Esophagus squamous epithelium (tissue), 5 donors: Measurements from ENCODE around the gene UBAP1L. TPM values are rescaled to one million over a fixed set of nuclear protein-coding genes. Genes with fewer than 3 reads are reported as not detected.
"Not testable (repeated sequence)": the region's sequence is repeated elsewhere in the genome, so short reads cannot be mapped to it uniquely, and the experiment has no call there.

Experiments
- DNase-seq: peaks from one replicate; lab custom pipeline; 2025; lab: John Stamatoyannopoulos, UW
- H3K27ac ChIP-seq, 4 donors: fragments of 200-600 bp; sonication (generic); one replicate each; pipeline ENCODE4 v1.5.1; 2016 to 2019; ENCODE audit warnings: mild to moderate bottlenecking in 1 of 4
- H3K27me3 ChIP-seq, 4 donors: fragments of 200-600 bp; sonication (generic); 1 replicate in 3 of 4; 2 replicates in 1 of 4; pipeline versions ENCODE4 v1.5.1 to v1.6.0; 2017 to 2021; ENCODE audit warnings: antibody characterized with exemption in 1 of 4
- H3K36me3 ChIP-seq, 3 donors: fragments of 200-600 bp; sonication (generic); one replicate each; pipeline ENCODE4 v1.5.1; 2016 to 2019
- H3K4me1 ChIP-seq, 3 donors: fragments of 200-600 bp; sonication (generic); one replicate each; pipeline ENCODE4 v1.5.1; 2017 to 2019
- H3K4me3 ChIP-seq, 4 donors: fragments of 200-600 bp; sonication (generic); 1 replicate in 3 of 4; 2 replicates in 1 of 4; pipeline ENCODE4 v1.5.1; 2016 to 2019; ENCODE audit warnings: mild to moderate bottlenecking in 2 of 4, moderate library complexity in 1 of 4
- H3K9me3 ChIP-seq, 3 donors: fragments of 200-600 bp; sonication (generic); one replicate each; pipeline ENCODE4 v1.5.1; 2016 to 2019
- POLR2A ChIP-seq, 4 donors: fragments of 450-650 bp; IDR thresholded peaks; one replicate each; pipeline ENCODE4 v1.6.1; 2017; ENCODE audit warnings: antibody characterized with exemption in 4 of 4, mild to moderate bottlenecking in 4 of 4, moderate library complexity in 3 of 4
- WGBS, 2 donors: methylation state at CpG; one replicate each; pipeline ENCODE4 v1.1.5; 2018; 5-methylcytosine and 5-hydroxymethylcytosine counted together
- intact Hi-C: fragments of 100-400 bp; cut with DNase I; formaldehyde crosslinking; loops from one replicate; pipeline ENCODE4 v1.15.0; 2022
- total RNA-seq, 4 donors: library from RNA; depleted of rRNA; stranded (reverse); fragments of >200 nt; gene quantifications; one replicate each; pipeline ENCODE4 v1.1.0, GENCODE V29; 2016
- TF ChIP-seq, protein P1 (sequence below), 6 experiments: fragments of 450-650 bp in 4 of 6; fragments of 200-600 bp in 2 of 6; sonication (generic) in 2 of 6; IDR thresholded peaks; one replicate each; pipeline ENCODE4 v1.5.1; 2016 to 2019; ENCODE audit warnings: antibody characterized with exemption in 6 of 6, mild to moderate bottlenecking in 4 of 6, moderate library complexity in 4 of 6
- donor health status: DM: yes; HTN: yes; CAD: no.

The UBAP1L gene
- total RNA-seq, 4 donors from 2014 or later, result 1.6 to 6.3 (median 2.0) TPM

DNA sequence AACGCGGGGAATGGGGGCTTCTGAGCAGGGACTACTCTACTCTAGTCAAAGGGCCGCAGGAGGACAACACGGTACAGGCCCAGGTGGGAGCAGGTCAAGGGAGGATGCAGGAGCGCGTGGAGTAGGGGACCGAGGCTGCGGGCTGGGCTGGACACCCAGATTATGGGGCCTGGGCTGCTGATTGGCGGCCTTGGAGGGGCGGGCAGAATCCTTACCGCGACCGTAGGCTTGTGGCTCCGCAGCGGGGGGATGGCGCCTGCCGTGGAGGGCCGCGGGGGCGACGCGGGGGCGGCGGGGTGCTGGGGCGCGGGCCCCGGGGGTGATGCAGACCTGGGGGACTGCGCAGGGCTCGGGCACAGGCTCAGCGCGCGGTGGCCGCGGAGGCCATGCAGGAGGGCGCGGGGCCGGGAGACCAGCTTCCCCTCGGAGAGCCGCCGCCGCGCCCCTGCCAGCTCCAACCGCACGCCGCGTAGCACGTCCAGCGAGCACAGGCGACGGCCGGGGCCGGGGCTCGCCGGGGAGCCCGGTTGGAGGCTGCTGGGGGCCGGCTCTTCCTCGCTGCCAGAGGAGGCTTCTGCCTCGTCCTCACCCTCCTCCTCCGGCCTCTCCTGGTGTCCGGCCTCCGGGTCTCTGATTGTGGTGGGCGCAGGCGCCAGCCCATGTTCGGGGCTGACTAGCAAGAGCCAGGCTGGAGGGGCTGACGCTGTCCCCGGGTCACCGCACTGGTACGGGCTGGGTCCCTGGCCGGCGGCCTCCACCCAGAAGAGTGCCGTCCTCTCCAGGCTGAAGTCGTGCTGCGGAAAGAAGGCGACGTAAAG, 12.9 kb downstream of the UBAP1L start:
- Histone ChIP-seq H3K4me3 (no peak overlapping the region), H3K36me3 (peaks cover 0 to 79% (median 13%) of the 10 kb centered on the region in 3 donors), H3K9me3 (no peaks in the 10 kb centered on the region), H3K27me3 (no peaks in the 10 kb centered on the region), H3K27ac (peak overlapping the region in 3 of 4 donors; percentile 67 to 72 (median 67)), H3K4me1 (peaks cover 12 to 33% (median 14%) of the 10 kb centered on the region in 3 donors)
- WGBS, 2 donors, result 83 to 85% methylated on average over 11 to 21 of the region's 75 CpGs
- TF ChIP-seq POLR2A (IDR thresholded peaks at IDR 0.05), result no peak
- TF ChIP-seq, protein P1, sequence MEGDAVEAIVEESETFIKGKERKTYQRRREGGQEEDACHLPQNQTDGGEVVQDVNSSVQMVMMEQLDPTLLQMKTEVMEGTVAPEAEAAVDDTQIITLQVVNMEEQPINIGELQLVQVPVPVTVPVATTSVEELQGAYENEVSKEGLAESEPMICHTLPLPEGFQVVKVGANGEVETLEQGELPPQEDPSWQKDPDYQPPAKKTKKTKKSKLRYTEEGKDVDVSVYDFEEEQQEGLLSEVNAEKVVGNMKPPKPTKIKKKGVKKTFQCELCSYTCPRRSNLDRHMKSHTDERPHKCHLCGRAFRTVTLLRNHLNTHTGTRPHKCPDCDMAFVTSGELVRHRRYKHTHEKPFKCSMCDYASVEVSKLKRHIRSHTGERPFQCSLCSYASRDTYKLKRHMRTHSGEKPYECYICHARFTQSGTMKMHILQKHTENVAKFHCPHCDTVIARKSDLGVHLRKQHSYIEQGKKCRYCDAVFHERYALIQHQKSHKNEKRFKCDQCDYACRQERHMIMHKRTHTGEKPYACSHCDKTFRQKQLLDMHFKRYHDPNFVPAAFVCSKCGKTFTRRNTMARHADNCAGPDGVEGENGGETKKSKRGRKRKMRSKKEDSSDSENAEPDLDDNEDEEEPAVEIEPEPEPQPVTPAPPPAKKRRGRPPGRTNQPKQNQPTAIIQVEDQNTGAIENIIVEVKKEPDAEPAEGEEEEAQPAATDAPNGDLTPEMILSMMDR (IDR thresholded peaks at IDR 0.05), result no peak
- intact Hi-C loops, result no loop called here
- no peak for DNase-seq

GRCh38 chr15:65101411-65101890, 13.5 kb downstream of the UBAP1L start:
- peaks cover 12 to 33% (median 14%) of the 10 kb centered on the region in 3 donors for H3K4me1 ChIP-seq
- no peak for TF ChIP-seq POLR2A (IDR thresholded peaks at IDR 0.05)
- TF ChIP-seq, protein P1 (IDR thresholded peaks at IDR 0.05), result peak; percentile 47 to 86 (median 75)
- intact Hi-C loops, result no loop called here
- WGBS, 2 donors, result 16 to 37% methylated on average over 5 to 8 of the region's 9 CpGs
- peak overlapping the region; percentile 15 to 72 (median 67) for H3K27ac ChIP-seq
- H3K36me3 ChIP-seq, result peaks cover 0 to 81% (median 13%) of the 10 kb centered on the region in 3 donors
- no peaks in the 10 kb centered on the region for H3K27me3 ChIP-seq
- H3K9me3 ChIP-seq, result no peaks in the 10 kb centered on the region
- no peak for DNase-seq
- no peak overlapping the region for H3K4me3 ChIP-seq

- TF ChIP-seq POLR2A (IDR thresholded peaks at IDR 0.05), result no peak
- TF ChIP-seq, protein P1 (IDR thresholded peaks at IDR 0.05), result no peak
- no peak for DNase-seq
- intact Hi-C loops, result no loop called here
- H3K4me1 ChIP-seq, result peaks cover 12 to 35% (median 14%) of the 10 kb centered on the region in 3 donors
- no peak overlapping the region for H3K4me3 ChIP-seq
- peaks cover 0 to 72% (median 10%) of the 10 kb centered on the region in 3 donors for H3K36me3 ChIP-seq
- no peaks in the 10 kb centered on the region for H3K9me3 ChIP-seq
- H3K27me3 ChIP-seq, result no peaks in the 10 kb centered on the region
- WGBS, 2 donors, result 43 to 62% methylated on average over 5 to 7 of the region's 7 CpGs
- H3K27ac ChIP-seq, result peak overlapping the region; percentile 15 to 72 (median 67)
Observed at GRCh38 chr15:65100442-65100841, 14.6 kb downstream of the UBAP1L start.

- peaks cover 0 to 65% (median 10%) of the 10 kb centered on the region in 3 donors for H3K36me3 ChIP-seq
- 83 to 86% methylated on average over 9 to 10 of the region's 10 CpGs for WGBS, 2 donors
- H3K27ac ChIP-seq, result peak overlapping the region in 2 of 4 donors; percentile 67 to 72
- intact Hi-C loops, H3K4me3 ChIP-seq, H3K9me3 ChIP-seq, DNase-seq, H3K27me3 ChIP-seq: not testable (repeated sequence)
- H3K4me1 ChIP-seq, result peaks cover 15 to 42% (median 19%) of the 10 kb centered on the region in 3 donors
Observed at GRCh38 chr15:65099801-65100200, 15.2 kb downstream of the UBAP1L start.

- no peak for TF ChIP-seq POLR2A (IDR thresholded peaks at IDR 0.05)
- TF ChIP-seq, protein P1 (IDR thresholded peaks at IDR 0.05), result no peak
- 95% methylated on average over 4 of the region's 5 CpGs; no CpG with 5 or more reads in 1 of the 2 donors for WGBS, 2 donors
- H3K4me1 ChIP-seq, result peaks cover 16 to 46% (median 23%) of the 10 kb centered on the region in 3 donors
- no peak for DNase-seq
- intact Hi-C loops, result no loop called here
- no peaks in the 10 kb centered on the region for H3K9me3 ChIP-seq
- peaks cover 0 to 61% (median 10%) of the 10 kb centered on the region in 3 donors for H3K36me3 ChIP-seq
- no peaks in the 10 kb centered on the region for H3K27me3 ChIP-seq
- H3K27ac ChIP-seq, result peak overlapping the region in 1 of 4 donors; percentile 72
- H3K4me3 ChIP-seq, result no peak overlapping the region
Observed at GRCh38 chr15:65099336-65099735, 15.7 kb downstream of the UBAP1L start.
